ENCODE results near the gene SULT1A2.

DNA sequence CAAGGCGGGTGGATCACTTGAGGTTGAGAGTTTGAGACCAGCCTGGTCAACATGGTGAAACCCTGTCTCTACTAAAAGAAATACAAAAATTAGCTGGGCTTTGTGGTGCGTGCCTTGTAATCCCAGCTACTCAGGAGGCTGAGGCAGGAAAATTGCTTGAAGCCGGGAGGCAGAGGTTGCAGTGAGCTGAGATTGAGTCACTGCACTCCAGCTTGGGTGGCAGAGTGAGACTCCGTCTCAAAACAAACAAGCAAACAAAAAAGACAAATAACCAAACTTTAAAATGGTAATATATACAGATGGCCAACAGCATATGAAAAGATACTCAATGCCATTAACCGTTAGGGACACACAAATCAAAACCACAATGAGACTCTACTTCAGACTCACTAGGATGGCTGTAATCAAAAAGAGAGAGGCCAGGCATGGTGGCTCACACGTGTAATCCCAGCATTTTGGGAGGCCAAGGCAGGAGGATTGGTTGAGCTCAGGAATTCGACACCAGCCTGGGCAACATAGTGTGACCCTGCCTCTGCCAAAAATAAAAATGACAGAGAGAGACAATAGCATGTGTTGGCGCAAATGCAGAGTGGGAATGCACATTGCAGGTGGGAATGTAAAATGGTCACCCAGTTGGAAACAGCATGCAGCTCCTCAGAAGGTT lies 21.3 kb downstream of the SULT1A2 start:
- TF ChIP-seq, protein P1, sequence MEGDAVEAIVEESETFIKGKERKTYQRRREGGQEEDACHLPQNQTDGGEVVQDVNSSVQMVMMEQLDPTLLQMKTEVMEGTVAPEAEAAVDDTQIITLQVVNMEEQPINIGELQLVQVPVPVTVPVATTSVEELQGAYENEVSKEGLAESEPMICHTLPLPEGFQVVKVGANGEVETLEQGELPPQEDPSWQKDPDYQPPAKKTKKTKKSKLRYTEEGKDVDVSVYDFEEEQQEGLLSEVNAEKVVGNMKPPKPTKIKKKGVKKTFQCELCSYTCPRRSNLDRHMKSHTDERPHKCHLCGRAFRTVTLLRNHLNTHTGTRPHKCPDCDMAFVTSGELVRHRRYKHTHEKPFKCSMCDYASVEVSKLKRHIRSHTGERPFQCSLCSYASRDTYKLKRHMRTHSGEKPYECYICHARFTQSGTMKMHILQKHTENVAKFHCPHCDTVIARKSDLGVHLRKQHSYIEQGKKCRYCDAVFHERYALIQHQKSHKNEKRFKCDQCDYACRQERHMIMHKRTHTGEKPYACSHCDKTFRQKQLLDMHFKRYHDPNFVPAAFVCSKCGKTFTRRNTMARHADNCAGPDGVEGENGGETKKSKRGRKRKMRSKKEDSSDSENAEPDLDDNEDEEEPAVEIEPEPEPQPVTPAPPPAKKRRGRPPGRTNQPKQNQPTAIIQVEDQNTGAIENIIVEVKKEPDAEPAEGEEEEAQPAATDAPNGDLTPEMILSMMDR (conservative IDR thresholded peaks at IDR 0.05 in 1 of 2, IDR thresholded peaks at IDR 0.05 in 1 of 2; ENCODE audit: low read depth in 1 of 2, low read length in 2 of 2) = no peak
- no peak for TF ChIP-seq EZH2 (IDR thresholded peaks at IDR 0.05; ENCODE audit: low read length, missing control alignments)

Measured in fibroblast of lung (primary cell).